ENCODE results near the gene RAP2C. TPM values are rescaled to one million over a fixed set of nuclear protein-coding genes. Genes with fewer than 3 reads are reported as not detected.

The RAP2C gene
- total and polyA plus RNA-seq, 8 donors, result 11.1 to 53.1 (median 18.7) TPM

DNA sequence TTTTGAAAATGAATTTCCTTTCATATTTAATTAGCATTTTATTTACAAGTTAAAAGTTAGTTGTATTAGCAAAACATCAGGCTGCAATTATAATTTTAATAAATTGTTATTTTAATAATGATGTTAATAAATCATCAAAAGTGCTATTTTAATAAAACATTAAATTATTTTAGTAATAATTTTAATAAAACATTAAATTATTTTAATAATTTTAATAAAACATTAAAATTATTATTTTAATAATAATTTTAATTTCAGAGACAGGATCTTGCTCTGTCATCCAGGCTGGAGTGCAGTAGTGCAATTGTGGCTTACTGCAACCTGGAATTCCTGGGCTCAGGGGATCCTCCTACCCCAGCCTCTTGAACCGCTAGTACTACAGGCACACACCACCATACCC, 10.8 kb downstream of the RAP2C start:
- no peak for DNase-seq
- H3K9me3 ChIP-seq, result no peaks in the 10 kb centered on the region
- H3K27ac ChIP-seq, result no peak overlapping the region
- peaks cover 0 to 18% (median 5%) of the 10 kb centered on the region in 4 donors for H3K36me3 ChIP-seq
- no peaks in the 10 kb centered on the region for H3K27me3 ChIP-seq
- no peak overlapping the region for H3K4me3 ChIP-seq
- intact Hi-C loops (cut with DNase I; ENCODE audit: low total_unique reads), result no loop called here
- H3K4me1 ChIP-seq, result peaks cover 0 to 18% (median 5%) of the 10 kb centered on the region in 4 donors
- WGBS, 5 donors, result 72 to 100% (median 91%) methylated on average over 1 of the region's 1 CpG
- no peak for TF ChIP-seq CTCF (IDR thresholded peaks at IDR 0.05)
- no peak for TF ChIP-seq POLR2AphosphoS5 (IDR thresholded peaks at IDR 0.05)
- TF ChIP-seq POLR2A (IDR thresholded peaks at IDR 0.05), result no peak
- TF ChIP-seq EP300 (IDR thresholded peaks at IDR 0.05), result no peak

- H3K27me3 ChIP-seq, result no peaks in the 10 kb centered on the region
- peaks cover 0 to 16% (median 3%) of the 10 kb centered on the region in 4 donors for H3K36me3 ChIP-seq
- H3K4me3 ChIP-seq, result no peak overlapping the region
- TF ChIP-seq POLR2AphosphoS5 (IDR thresholded peaks at IDR 0.05), result no peak
- no peak for TF ChIP-seq CTCF (IDR thresholded peaks at IDR 0.05)
- TF ChIP-seq POLR2A (IDR thresholded peaks at IDR 0.05), result no peak
- no peak for TF ChIP-seq EP300 (IDR thresholded peaks at IDR 0.05)
- H3K27ac ChIP-seq, result no peak overlapping the region
- WGBS, 5 donors, result 34 to 83% (median 75%) methylated on average over 2 of the region's 2 CpGs
- H3K9me3 ChIP-seq, result no peaks in the 10 kb centered on the region
- H3K4me1 ChIP-seq, result peaks cover 0 to 18% (median 4%) of the 10 kb centered on the region in 4 donors
- intact Hi-C loops (cut with DNase I; ENCODE audit: low total_unique reads), result no loop called here
- no peak for DNase-seq
Measured at GRCh38 chrX:132207996-132208395, 11.3 kb downstream of the RAP2C start.

DNA sequence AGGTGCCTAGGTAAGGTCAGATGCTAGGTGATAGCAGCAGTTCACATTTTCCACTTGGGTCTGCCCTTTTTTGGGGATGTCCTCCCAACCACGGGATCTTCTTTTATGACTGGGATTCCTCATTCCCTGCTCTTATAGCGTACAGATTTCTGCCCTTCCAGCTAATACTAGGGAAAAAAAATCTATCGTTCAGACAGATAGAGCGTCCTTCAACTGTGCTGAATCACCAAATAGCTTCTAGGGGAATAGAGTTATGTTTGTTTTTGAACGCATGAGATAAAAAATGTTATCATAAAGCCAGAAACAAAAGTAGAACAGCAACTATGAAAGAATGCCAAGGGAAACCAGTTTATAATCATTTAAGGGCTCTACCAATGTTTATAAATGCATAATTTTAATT, 13.0 kb downstream of the RAP2C start:
- Histone ChIP-seq H3K36me3 (peaks cover 0 to 12% (median 1%) of the 10 kb centered on the region in 4 donors), H3K4me3 (no peak overlapping the region), H3K27me3 (no peaks in the 10 kb centered on the region), H3K4me1 (peaks cover 0 to 13% (median 4%) of the 10 kb centered on the region in 4 donors), H3K27ac (no peak overlapping the region), H3K9me3 (no peaks in the 10 kb centered on the region)
- TF ChIP-seq EP300 (IDR thresholded peaks at IDR 0.05) (no peak), CTCF (IDR thresholded peaks at IDR 0.05) (no peak), POLR2A (IDR thresholded peaks at IDR 0.05) (no peak), POLR2AphosphoS5 (IDR thresholded peaks at IDR 0.05) (no peak)
- intact Hi-C loops (cut with DNase I; ENCODE audit: low total_unique reads), result no loop called here
- DNase-seq, result no peak
- WGBS, 5 donors, result 44 to 53% (median 51%) methylated on average over 5 of the region's 5 CpGs

DNA sequence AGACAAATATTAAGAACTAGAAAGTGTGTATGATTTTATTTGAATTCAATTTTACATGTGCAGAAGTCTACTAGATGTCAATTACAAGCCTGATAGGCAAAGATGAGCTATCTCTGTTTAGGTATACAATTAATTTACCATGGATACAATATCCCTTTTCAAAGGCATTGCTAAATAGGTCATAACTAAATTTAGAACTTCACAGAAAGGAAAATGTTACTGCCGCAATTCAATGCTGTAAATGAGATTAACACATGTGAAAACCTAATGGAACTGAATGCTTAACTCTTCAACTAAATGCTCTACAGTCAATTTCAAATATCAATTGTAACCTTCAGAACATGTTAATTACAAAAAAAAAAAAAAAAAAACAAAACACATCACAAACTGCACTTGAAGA, 14.6 kb downstream of the RAP2C start:
- Histone ChIP-seq H3K27me3 (no peaks in the 10 kb centered on the region), H3K4me1 (peaks cover 0 to 8% (median 4%) of the 10 kb centered on the region in 4 donors), H3K4me3 (no peak overlapping the region), H3K27ac (no peak overlapping the region), H3K36me3 (peaks cover 0 to 7% (median 1%) of the 10 kb centered on the region in 4 donors), H3K9me3 (no peaks in the 10 kb centered on the region)
- no peak for DNase-seq
- intact Hi-C loops (cut with DNase I; ENCODE audit: low total_unique reads), result no loop called here
- 71 to 81% (median 76%) methylated on average over 1 of the region's 1 CpG for WGBS, 5 donors
- TF ChIP-seq POLR2AphosphoS5 (IDR thresholded peaks at IDR 0.05) (no peak), CTCF (IDR thresholded peaks at IDR 0.05) (no peak), EP300 (IDR thresholded peaks at IDR 0.05) (no peak), POLR2A (IDR thresholded peaks at IDR 0.05) (no peak)

Data from stomach (tissue), 9 donors.